Choroid plexus epithelial cell (primary cell): ENCODE results near the gene CELA2A.

ENCODE experiments used
- DNase-seq: peaks from one replicate; pipeline ENCODE4 v3.0.0-alpha.2; 2010; ENCODE audit warnings: low read depth
- H3K4me3 ChIP-seq: 2 replicates; pipeline ENCODE4 v1.5.1; 2011; ENCODE audit warnings: low read depth, mild to moderate bottlenecking, control low read depth, low read length, moderate library complexity
- TF ChIP-seq, protein P1 (sequence below): conservative IDR thresholded peaks from 2 replicates; pipeline ENCODE4 v1.5.1; 2011; ENCODE audit warnings: low read depth, mild to moderate bottlenecking, control low read depth, inconsistent platforms, low read length, moderate library complexity

CELA2A gene

DNA sequence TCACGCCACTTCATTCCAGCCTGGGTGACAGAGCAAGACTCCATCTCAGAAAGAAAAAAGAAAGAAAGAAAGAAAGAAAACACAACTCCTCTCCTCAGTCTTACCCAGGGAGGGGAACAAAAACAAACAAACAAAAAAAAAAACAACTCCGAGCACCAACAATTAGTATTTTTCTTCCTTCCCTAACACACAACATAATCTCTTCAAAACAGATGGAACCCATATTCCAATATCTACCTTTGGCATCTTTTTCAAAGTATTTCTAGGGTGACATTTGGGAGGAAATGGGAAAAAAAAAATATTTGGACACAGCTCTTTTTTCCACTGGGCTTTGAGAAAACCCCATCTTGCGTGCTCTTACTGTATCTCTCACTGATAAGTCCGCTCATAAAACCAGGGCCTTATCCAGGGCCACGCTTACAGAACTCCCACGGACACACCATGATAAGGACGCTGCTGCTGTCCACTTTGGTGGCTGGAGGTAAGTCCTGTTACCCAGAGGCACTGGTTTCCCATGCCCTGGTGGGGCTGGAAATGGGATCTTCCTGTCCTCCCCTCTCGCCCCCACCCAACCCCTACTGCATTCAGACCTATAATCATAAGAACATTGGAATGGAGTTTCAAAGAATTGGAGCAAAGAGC, at the start of gene CELA2A:
Gene CELA2A (plus strand): TSS at position 420 of the 642 bp plus-strand sequence. CDS start 22 bp downstream, at position 442.
- no peak within 1 kb of the TSS for H3K4me3 ChIP-seq
- DNase-seq, result no peak
- TF ChIP-seq, protein P1, sequence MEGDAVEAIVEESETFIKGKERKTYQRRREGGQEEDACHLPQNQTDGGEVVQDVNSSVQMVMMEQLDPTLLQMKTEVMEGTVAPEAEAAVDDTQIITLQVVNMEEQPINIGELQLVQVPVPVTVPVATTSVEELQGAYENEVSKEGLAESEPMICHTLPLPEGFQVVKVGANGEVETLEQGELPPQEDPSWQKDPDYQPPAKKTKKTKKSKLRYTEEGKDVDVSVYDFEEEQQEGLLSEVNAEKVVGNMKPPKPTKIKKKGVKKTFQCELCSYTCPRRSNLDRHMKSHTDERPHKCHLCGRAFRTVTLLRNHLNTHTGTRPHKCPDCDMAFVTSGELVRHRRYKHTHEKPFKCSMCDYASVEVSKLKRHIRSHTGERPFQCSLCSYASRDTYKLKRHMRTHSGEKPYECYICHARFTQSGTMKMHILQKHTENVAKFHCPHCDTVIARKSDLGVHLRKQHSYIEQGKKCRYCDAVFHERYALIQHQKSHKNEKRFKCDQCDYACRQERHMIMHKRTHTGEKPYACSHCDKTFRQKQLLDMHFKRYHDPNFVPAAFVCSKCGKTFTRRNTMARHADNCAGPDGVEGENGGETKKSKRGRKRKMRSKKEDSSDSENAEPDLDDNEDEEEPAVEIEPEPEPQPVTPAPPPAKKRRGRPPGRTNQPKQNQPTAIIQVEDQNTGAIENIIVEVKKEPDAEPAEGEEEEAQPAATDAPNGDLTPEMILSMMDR, result no peak

DNA sequence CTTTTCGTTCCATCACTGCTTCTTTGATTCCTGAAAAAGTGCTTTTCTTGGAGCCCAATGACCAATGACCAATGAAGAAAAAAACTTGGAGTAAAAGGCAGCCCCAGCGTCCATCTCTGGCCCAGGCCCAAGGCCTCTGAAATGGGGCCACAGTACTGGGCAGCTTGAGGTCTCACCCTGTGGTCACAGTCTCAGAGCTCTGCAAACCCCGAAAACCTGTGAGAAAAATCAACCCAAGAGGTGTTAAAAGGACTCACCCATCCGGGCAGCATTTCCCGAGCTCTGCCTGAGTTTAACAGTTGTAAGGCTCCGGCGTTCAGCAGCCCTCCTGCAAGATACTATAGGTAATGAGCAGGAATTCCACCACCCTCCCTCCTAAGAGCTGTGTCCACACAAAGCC, 49.0 kb upstream of the CELA2A start:
- TF ChIP-seq, protein P1, result no peak
- H3K4me3 ChIP-seq, result no peak overlapping the region

DNA sequence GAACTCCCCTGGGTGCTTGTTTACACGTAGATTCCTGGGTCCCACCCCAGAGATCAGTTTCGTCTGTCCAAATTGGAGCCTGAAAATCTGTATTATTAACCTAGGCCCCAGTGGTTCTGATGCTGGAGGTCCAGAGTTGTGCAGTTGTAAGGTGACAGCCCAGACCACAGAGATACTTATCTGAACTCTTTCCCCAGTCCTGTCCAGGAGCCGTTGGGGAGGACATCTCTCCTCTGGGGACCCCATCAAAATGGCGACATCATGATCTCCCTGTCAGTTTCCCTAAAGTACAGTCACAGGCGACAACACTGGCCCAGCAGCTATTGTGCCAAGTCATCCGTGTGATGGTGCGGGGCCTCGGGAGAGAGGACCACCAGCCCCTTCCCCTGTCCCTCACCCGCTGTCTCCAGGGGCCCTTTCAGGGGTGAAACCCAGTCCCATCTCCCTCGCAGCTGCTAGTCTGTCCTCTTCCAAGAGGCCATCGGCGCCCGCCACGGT, 47.6 kb upstream of the CELA2A start:
- peak overlapping the region; percentile 71 for H3K4me3 ChIP-seq
- TF ChIP-seq, protein P1, result no peak
- DNase-seq, result no peak

More for the DNA sequence above, 49.0 kb upstream of the CELA2A start:
- DNase-seq, result no peak

DNA sequence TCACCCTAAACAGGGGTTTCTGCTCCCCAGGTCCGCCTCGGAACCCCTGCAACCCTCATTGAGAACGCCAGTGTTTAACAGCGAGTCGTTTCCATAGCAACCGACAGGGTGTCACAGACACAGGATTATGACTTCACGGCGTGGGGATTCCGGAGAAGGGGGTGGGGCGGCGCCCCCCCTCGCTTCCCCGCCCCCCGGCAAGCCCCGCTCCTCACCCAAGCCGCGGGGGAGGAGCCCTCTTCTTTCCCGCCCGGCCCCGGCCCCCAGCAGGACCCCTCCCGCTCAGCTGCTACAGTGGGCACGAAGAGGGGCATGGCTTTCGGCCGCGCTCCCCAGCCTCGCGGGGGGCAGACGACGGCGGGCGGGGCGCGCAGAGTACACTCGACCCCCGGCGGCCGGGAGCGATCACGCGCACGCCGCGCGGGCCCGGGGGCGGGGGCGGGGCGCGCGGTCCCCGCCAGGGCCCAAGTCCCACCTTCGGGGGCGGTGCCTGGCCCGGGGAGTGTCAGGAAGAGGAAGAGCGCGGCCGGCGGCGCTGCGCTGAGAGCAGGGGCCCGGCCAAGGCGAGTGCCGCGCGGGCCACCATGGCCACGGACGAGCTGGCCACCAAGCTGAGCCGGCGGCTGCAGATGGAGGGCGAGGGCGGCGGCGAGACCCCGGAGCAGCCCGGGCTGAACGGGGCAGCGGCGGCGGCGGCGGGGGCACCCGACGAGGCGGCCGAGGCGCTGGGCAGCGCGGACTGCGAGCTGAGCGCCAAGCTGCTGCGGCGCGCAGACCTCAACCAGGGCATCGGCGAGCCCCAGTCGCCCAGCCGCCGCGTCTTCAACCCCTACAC, 46.9 kb upstream of the CELA2A start, which contains the start of gene EFHD2:
Gene EFHD2 (plus strand): TSS at position 501 of the 835 bp plus-strand sequence. CDS start 84 bp downstream, at position 585.
- peak; percentile 78 for DNase-seq
- TF ChIP-seq, protein P1, result no peak
- H3K4me3 ChIP-seq, result peak within 1 kb of the TSS; percentile 71

DNA sequence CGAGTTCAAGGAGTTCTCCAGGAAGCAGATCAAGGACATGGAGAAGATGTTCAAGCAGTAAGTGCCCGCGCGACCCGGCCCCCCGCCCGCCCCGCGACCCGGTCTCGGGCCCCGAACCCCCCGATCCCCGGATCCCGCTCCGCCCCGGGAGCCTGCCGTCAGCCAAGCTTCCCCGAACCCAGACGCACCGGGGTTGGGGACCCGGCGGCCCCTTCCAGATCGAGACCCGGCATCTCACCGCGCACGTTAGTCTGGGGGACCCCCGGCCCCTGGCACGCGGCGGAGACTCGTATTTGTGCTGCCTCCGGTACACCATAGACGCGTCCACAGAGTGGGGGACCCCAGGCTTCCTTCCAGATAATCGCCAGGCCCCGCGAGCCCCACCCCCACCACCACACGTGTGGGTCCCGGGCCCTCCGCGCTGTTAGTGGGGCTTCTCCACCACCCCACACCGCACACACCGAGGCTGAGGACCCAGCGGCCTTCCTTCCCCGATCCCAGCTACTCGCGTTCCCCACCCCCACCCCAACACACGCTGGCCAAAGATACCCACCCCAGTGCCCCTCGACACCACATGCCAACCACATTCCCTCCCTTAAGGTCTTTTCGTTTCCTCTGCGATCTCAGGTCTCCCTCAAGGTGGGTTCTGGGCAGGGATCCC, 46.2 kb upstream of the CELA2A start:
- TF ChIP-seq, protein P1, result no peak
- H3K4me3 ChIP-seq, result peak overlapping the region; percentile 71

DNA sequence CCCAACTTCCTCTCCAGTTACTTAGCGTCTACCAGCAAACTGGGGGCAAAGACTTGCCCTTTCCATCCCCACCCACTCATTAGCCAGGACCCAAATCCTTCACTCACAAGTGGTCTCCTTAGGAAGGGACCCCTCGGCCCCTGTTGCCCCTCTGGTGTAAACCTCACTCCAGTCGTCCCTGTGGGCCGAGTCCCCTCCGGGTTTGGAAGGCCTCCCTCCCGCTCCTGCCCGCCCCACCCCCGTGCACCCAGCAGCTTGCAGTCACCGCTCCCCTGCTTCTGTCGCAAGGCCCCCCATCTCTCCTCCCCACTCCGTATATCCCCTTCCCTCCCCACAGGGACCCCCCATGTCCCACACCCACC, 45.7 kb upstream of the CELA2A start:
- TF ChIP-seq, protein P1, result no peak
- H3K4me3 ChIP-seq, result peak overlapping the region; percentile 71
- no peak for DNase-seq

More for the DNA sequence above, 46.2 kb upstream of the CELA2A start:
- no peak for DNase-seq
